Pancreas (tissue), 10 donors: ENCODE data around the gene SPDYE1. TPM values are rescaled to one million over a fixed set of nuclear protein-coding genes. Genes with fewer than 3 reads are reported as not detected.
"Not testable (repeated sequence)": the region's sequence is repeated elsewhere in the genome, so short reads cannot be mapped to it uniquely, and the experiment has no call there.

Source experiments
- ATAC-seq, 4 donors: fragments of 200-7000 bp; cut with Tn5 transposase; one replicate each; pipeline versions ENCODE4 v1.8.0 to v1.9.1; 2020; ENCODE audit warnings: mild to moderate bottlenecking in 4 of 4, moderate library complexity in 4 of 4
- DNase-seq, 6 donors: peaks; one replicate each; pipeline ENCODE4 v3.0.0-alpha.2; 2020
- FAIRE-seq: peaks from 2 replicates; lab custom pipeline; 2012; peaks lifted over from hg19 to GRCh38; lab: Jason Lieb, UNC
- H3K27ac ChIP-seq, 4 donors: fragments of 200-600 bp; sonication (generic); 1 replicate in 3 of 4; 2 replicates in 1 of 4; pipeline versions ENCODE4 v1.5.0 to v1.8.0; 2020
- H3K27me3 ChIP-seq, 4 donors: fragments of 200-600 bp; one replicate each; pipeline ENCODE4 v1.8.0; 2021
- H3K36me3 ChIP-seq, 3 donors: fragments of 200-600 bp; sonication (generic) in 1 of 3; one replicate each; pipeline versions ENCODE4 v1.5.0 to v1.8.0; 2020 to 2021
- H3K4me1 ChIP-seq, 3 donors: fragments of 200-600 bp; one replicate each; pipeline ENCODE4 v1.8.0; 2021
- H3K4me3 ChIP-seq, 4 donors: fragments of 200-600 bp; sonication (generic) in 2 of 4; one replicate each; pipeline versions ENCODE4 v1.5.0 to v1.8.0; 2020 to 2021
- H3K9me3 ChIP-seq, 4 donors: fragments of 200-600 bp; one replicate each; pipeline ENCODE4 v1.8.0; 2021
- CTCF ChIP-seq, 4 donors: fragments of 200-600 bp; sonication (generic) in 3 of 4; IDR thresholded peaks; one replicate each; pipeline versions ENCODE4 v1.5.0 to v1.8.0; 2021; ENCODE audit warnings: antibody characterized with exemption in 4 of 4
- WGBS, 2 donors: extraction: QIAGEN DNeasy Blood & Tissue Kit; methylation state at CpG; one replicate each; pipeline ENCODE4 v1.1.7; 2013; 5-methylcytosine and 5-hydroxymethylcytosine counted together
- intact Hi-C, 3 donors: fragments of 100-400 bp; cut with DNase I; formaldehyde crosslinking; loops; one replicate each; pipeline versions ENCODE4 v1.11.1 to v1.14.2; 2022
- polyA plus RNA-seq, 2 donors: library from polyadenylated mRNA; stranded (reverse); fragments of 200-250 nt; gene quantifications; one replicate each; pipeline ENCODE4 v1.2.3, GENCODE V29; 2013
- total RNA-seq, 6 donors: library from RNA; stranded (reverse); fragmentation: NEBNext Ultra II Directional in 4 of 6; extraction: Animal tissue kit (Norgen Biotek cat#: 25700) in 4 of 6; gene quantifications; one replicate each; pipeline versions ENCODE4 v1.2.1 to v1.2.4, GENCODE V29; 2021 to 2023
- donor health status: healthy with polysubstance abuse.
- donor health status: DM: no; HTN: no; CAD: no; lungs with moderate emphysema.
- donor health status: DM: no; HTN: no; CAD: no.
- donor health status: control.
- donor health status: control.
- donor health status: Bipolar disorder and iron deficiency.
- donor health status: DM: yes; HTN: yes; CAD: no.
- donor health status: DM: no; HTN: no; CAD: no.
- donor health status: DM: no; HTN: no; CAD: no.
- donor health status: DM: yes; HTN: yes; CAD: no.

SPDYE1 gene
- total and polyA plus RNA-seq, 8 donors, result 0.09 TPM; not detected in 7

- H3K9me3 ChIP-seq, result no peaks in the 10 kb centered on the region
- ATAC-seq (no peak), DNase-seq (no peak), FAIRE-seq (no peak)
- intact Hi-C loops, result no loop called here
- H3K27me3 ChIP-seq, result no peaks in the 10 kb centered on the region
- H3K4me3 ChIP-seq, result no peak overlapping the region
- no peak overlapping the region for H3K27ac ChIP-seq
- no peaks in the 10 kb centered on the region for H3K4me1 ChIP-seq
- TF ChIP-seq CTCF (IDR thresholded peaks at IDR 0.05), result no peak
- WGBS, 2 donors, result 88 to 100% methylated on average over 1 of the region's 1 CpG
- no peaks in the 10 kb centered on the region for H3K36me3 ChIP-seq
Observed at GRCh38 chr7:43977525-43977924, 20.2 kb upstream of the SPDYE1 start.

- ATAC-seq, intact Hi-C loops, DNase-seq: not testable (repeated sequence)
Observed at GRCh38 chr7:43978102-43978501, 19.6 kb upstream of the SPDYE1 start.

GRCh38 chr7:43982848-43983247 is 14.8 kb upstream of the SPDYE1 start:
- peak in 3 of 4 donors; percentile 8 to 38 (median 23) for ATAC-seq
- WGBS, 2 donors, result 80% methylated on average over 3 of the region's 6 CpGs; no CpG with 5 or more reads in 1 of the 2 donors
- DNase-seq, H3K4me3 ChIP-seq, H3K36me3 ChIP-seq, H3K27ac ChIP-seq, H3K4me1 ChIP-seq, H3K9me3 ChIP-seq, H3K27me3 ChIP-seq, FAIRE-seq, intact Hi-C loops: not testable (repeated sequence)

More at GRCh38 chr7:43978102-43978501, 19.6 kb upstream of the SPDYE1 start:
- not testable (repeated sequence) for H3K27ac ChIP-seq, H3K27me3 ChIP-seq, H3K9me3 ChIP-seq, H3K36me3 ChIP-seq, FAIRE-seq, H3K4me3 ChIP-seq, H3K4me1 ChIP-seq
- WGBS, 2 donors, result 88 to 89% methylated on average over 10 to 11 of the region's 11 CpGs

- DNase-seq, ATAC-seq, intact Hi-C loops, H3K9me3 ChIP-seq, H3K27me3 ChIP-seq, H3K27ac ChIP-seq, H3K4me1 ChIP-seq, H3K4me3 ChIP-seq, H3K36me3 ChIP-seq, FAIRE-seq: not testable (repeated sequence)
- WGBS, 2 donors, result 73 to 100% methylated on average over 1 to 2 of the region's 2 CpGs
Observed at GRCh38 chr7:43983736-43984135, 14.0 kb upstream of the SPDYE1 start.

GRCh38 chr7:43985904-43986864 is 11.5 kb upstream of the SPDYE1 start:
- H3K27ac ChIP-seq, H3K4me1 ChIP-seq, H3K9me3 ChIP-seq, H3K36me3 ChIP-seq, H3K27me3 ChIP-seq, FAIRE-seq, intact Hi-C loops: not testable (repeated sequence)
- H3K4me3 ChIP-seq, result peak overlapping the region in 1 of 4 donors; percentile 14
- DNase-seq, result peak in 5 of 6 donors; percentile 23 to 85 (median 60)
- WGBS, 2 donors, result 19 to 24% methylated on average over 25 to 31 of the region's 33 CpGs
- TF ChIP-seq CTCF (IDR thresholded peaks at IDR 0.05), result peak; percentile 36 to 60 (median 49)
- peak; percentile 73 to 89 (median 86) for ATAC-seq

GRCh38 chr7:43987476-43987875 is 10.2 kb upstream of the SPDYE1 start:
- H3K4me1 ChIP-seq, ATAC-seq, H3K27ac ChIP-seq: not testable (repeated sequence)

GRCh38 chr7:43990011-43990585 is 7.6 kb upstream of the SPDYE1 start:
- H3K4me3 ChIP-seq, H3K9me3 ChIP-seq, intact Hi-C loops, H3K4me1 ChIP-seq, H3K36me3 ChIP-seq, ATAC-seq, FAIRE-seq, H3K27ac ChIP-seq, H3K27me3 ChIP-seq: not testable (repeated sequence)
- DNase-seq, result peak in 1 of 6 donors; percentile 42
- WGBS, 2 donors, result 69 to 70% methylated on average over 12 of the region's 12 CpGs

More at GRCh38 chr7:43987476-43987875, 10.2 kb upstream of the SPDYE1 start:
- H3K9me3 ChIP-seq, FAIRE-seq, H3K27me3 ChIP-seq, H3K36me3 ChIP-seq, H3K4me3 ChIP-seq, intact Hi-C loops, DNase-seq: not testable (repeated sequence)
- 83 to 88% methylated on average over 6 to 7 of the region's 9 CpGs for WGBS, 2 donors

GRCh38 chr7:43990829-43991228 is 6.9 kb upstream of the SPDYE1 start:
- not testable (repeated sequence) for ATAC-seq

GRCh38 chr7:43992896-43993295 is 4.8 kb upstream of the SPDYE1 start:
- FAIRE-seq, H3K36me3 ChIP-seq, H3K4me1 ChIP-seq, H3K9me3 ChIP-seq, H3K27ac ChIP-seq, intact Hi-C loops, H3K27me3 ChIP-seq, ATAC-seq, H3K4me3 ChIP-seq, DNase-seq: not testable (repeated sequence)
- 87 to 94% methylated on average over 7 of the region's 7 CpGs for WGBS, 2 donors

More at GRCh38 chr7:43990829-43991228, 6.9 kb upstream of the SPDYE1 start:
- H3K27me3 ChIP-seq, H3K4me3 ChIP-seq, DNase-seq, H3K9me3 ChIP-seq, intact Hi-C loops, H3K36me3 ChIP-seq, H3K27ac ChIP-seq, FAIRE-seq, H3K4me1 ChIP-seq: not testable (repeated sequence)
- WGBS, 2 donors, result 90 to 97% methylated on average over 1 of the region's 1 CpG

- ATAC-seq, H3K36me3 ChIP-seq, intact Hi-C loops, FAIRE-seq, H3K27ac ChIP-seq, H3K4me1 ChIP-seq, H3K9me3 ChIP-seq, H3K4me3 ChIP-seq, H3K27me3 ChIP-seq: not testable (repeated sequence)
- DNase-seq, result peak in 1 of 6 donors; percentile 69
- WGBS, 2 donors, result 92 to 97% methylated on average over 5 to 6 of the region's 6 CpGs
Observed at GRCh38 chr7:43994681-43995080, 3.0 kb upstream of the SPDYE1 start.
